ENCODE results near the gene EXOC4.

Gene EXOC4

DNA sequence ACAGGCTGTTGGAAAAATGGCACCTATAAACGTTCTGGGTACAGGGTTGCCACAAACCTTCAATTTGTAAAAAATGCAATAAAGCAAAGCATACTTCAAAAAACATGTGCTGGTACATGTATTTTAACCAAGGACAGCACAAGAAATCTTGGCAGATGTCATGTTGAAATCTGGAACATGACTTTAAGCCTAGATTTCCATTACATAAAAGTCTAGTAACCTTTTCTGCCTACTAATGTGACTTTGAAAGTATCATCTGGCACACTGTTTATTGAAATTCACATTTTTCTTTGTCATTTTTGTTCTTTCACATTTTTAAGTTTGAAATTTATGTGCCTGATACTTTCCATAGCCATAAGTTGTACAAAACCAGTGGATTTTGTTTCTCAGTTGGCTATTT lies 296.8 kb downstream of the EXOC4 start:
- Histone ChIP-seq H3K27me3 (ENCODE audit: control insufficient read depth, insufficient read depth, low read length) (no peaks in the 10 kb centered on the region), H3K4me3 (ENCODE audit: low read depth, low read length) (no peak overlapping the region), H3K9ac (ENCODE audit: low read length) (no peak overlapping the region)

DNA sequence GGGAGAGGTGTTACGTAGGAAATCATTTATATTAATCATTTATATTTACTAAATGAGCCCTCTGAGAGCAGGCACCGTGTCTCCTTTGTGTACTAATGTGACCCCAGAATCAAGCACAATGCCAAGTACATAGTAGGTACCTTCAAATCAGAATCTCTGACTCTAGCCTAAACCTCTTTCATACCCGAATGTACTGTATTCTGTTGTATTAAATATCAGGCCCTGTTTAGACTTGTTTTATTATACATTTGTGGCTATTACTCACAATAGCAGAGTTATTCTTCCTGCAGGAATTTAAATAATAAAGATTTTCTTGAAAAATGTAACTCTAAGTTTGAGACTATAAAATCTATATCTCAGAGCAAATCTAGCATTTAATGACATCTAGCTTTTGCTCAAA lies 297.3 kb downstream of the EXOC4 start:
- Histone ChIP-seq H3K27me3 (ENCODE audit: control insufficient read depth, insufficient read depth, low read length) (no peaks in the 10 kb centered on the region), H3K4me3 (ENCODE audit: low read depth, low read length) (no peak overlapping the region), H3K36me3 (ENCODE audit: control insufficient read depth, insufficient read depth, low read length) (no peaks in the 10 kb centered on the region)

More for the DNA sequence above, 296.8 kb downstream of the EXOC4 start:
- H3K4me1 ChIP-seq (ENCODE audit: control insufficient read depth, insufficient read depth, low read length), result no peaks in the 10 kb centered on the region
- no peaks in the 10 kb centered on the region for H3K9me3 ChIP-seq (ENCODE audit: control insufficient read depth, insufficient read depth, low read depth, low read length)
- H3K27ac ChIP-seq (ENCODE audit: low read depth, low read length), result no peak overlapping the region
- no peaks in the 10 kb centered on the region for H3K36me3 ChIP-seq (ENCODE audit: control insufficient read depth, insufficient read depth, low read length)

DNA sequence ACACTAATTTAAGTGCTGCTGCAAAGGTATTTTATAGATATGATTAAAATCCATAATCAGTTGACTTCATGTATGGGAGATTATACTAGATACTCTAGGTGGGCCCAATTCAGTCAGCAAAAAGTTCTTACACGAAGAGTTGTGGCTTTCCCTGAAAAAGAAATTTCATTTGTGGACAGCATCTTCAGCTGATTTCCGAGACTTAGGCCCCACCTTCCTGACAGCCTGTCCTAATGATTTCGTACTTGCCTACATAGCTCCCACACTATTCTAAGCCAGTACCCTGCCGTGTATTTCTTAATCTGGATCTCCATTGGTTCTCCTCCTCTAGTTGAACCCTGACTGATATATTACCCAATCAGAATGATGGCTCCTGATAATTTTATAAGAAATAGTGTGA lies 297.9 kb downstream of the EXOC4 start:
- no peaks in the 10 kb centered on the region for H3K9me3 ChIP-seq (ENCODE audit: control insufficient read depth, insufficient read depth, low read depth, low read length)
- no peaks in the 10 kb centered on the region for H3K36me3 ChIP-seq (ENCODE audit: control insufficient read depth, insufficient read depth, low read length)
- no peak overlapping the region for H3K27ac ChIP-seq (ENCODE audit: low read depth, low read length)
- H3K4me1 ChIP-seq (ENCODE audit: control insufficient read depth, insufficient read depth, low read length), result no peaks in the 10 kb centered on the region
- H3K9ac ChIP-seq (ENCODE audit: low read length), result no peak overlapping the region
- H3K4me3 ChIP-seq (ENCODE audit: low read depth, low read length), result no peak overlapping the region
- H3K27me3 ChIP-seq (ENCODE audit: control insufficient read depth, insufficient read depth, low read length), result no peaks in the 10 kb centered on the region

More for the DNA sequence above, 297.3 kb downstream of the EXOC4 start:
- Histone ChIP-seq H3K9me3 (ENCODE audit: control insufficient read depth, insufficient read depth, low read depth, low read length) (no peaks in the 10 kb centered on the region), H3K9ac (ENCODE audit: low read length) (no peak overlapping the region), H3K27ac (ENCODE audit: low read depth, low read length) (no peak overlapping the region), H3K4me1 (ENCODE audit: control insufficient read depth, insufficient read depth, low read length) (no peaks in the 10 kb centered on the region)

- no peak overlapping the region for H3K27ac ChIP-seq (ENCODE audit: low read depth, low read length)
- H3K36me3 ChIP-seq (ENCODE audit: control insufficient read depth, insufficient read depth, low read length), result no peaks in the 10 kb centered on the region
- no peaks in the 10 kb centered on the region for H3K27me3 ChIP-seq (ENCODE audit: control insufficient read depth, insufficient read depth, low read length)
- H3K4me1 ChIP-seq (ENCODE audit: control insufficient read depth, insufficient read depth, low read length), result no peaks in the 10 kb centered on the region
- no peaks in the 10 kb centered on the region for H3K9me3 ChIP-seq (ENCODE audit: control insufficient read depth, insufficient read depth, low read depth, low read length)
- no peak overlapping the region for H3K9ac ChIP-seq (ENCODE audit: low read length)
- H3K4me3 ChIP-seq (ENCODE audit: low read depth, low read length), result no peak overlapping the region
These were observed 298.6 kb downstream of the EXOC4 start for GRCh38 chr7:133551466-133551865.

DNA sequence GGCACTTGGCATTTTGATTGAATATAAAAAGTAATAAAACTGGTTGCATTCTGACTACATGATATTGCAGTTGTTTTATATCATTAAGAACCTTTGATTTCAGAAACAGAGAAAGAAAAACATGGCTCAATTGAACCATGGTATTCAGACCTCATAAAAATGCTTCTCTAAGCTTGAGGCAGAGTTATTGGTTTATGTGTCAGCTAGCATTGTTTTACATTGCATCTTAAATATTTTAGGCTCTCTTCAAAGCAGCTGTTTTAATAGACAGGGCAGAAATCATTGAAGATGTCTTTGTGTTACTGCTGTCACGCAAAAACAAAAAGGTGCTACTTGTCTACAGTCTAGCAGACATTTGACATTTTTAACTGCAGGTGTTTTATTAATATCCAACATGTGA lies 299.2 kb downstream of the EXOC4 start:
- H3K27me3 ChIP-seq (ENCODE audit: control insufficient read depth, insufficient read depth, low read length), result no peaks in the 10 kb centered on the region
- H3K9me3 ChIP-seq (ENCODE audit: control insufficient read depth, insufficient read depth, low read depth, low read length), result no peaks in the 10 kb centered on the region
- no peak overlapping the region for H3K27ac ChIP-seq (ENCODE audit: low read depth, low read length)
- no peaks in the 10 kb centered on the region for H3K36me3 ChIP-seq (ENCODE audit: control insufficient read depth, insufficient read depth, low read length)
- H3K9ac ChIP-seq (ENCODE audit: low read length), result no peak overlapping the region
- no peaks in the 10 kb centered on the region for H3K4me1 ChIP-seq (ENCODE audit: control insufficient read depth, insufficient read depth, low read length)
- no peak overlapping the region for H3K4me3 ChIP-seq (ENCODE audit: low read depth, low read length)

- Histone ChIP-seq H3K9ac (ENCODE audit: low read length) (no peak overlapping the region), H3K9me3 (ENCODE audit: control insufficient read depth, insufficient read depth, low read depth, low read length) (no peaks in the 10 kb centered on the region), H3K27ac (ENCODE audit: low read depth, low read length) (no peak overlapping the region), H3K4me3 (ENCODE audit: low read depth, low read length) (no peak overlapping the region), H3K36me3 (ENCODE audit: control insufficient read depth, insufficient read depth, low read length) (no peaks in the 10 kb centered on the region), H3K4me1 (ENCODE audit: control insufficient read depth, insufficient read depth, low read length) (no peaks in the 10 kb centered on the region), H3K27me3 (ENCODE audit: control insufficient read depth, insufficient read depth, low read length) (no peaks in the 10 kb centered on the region)
These were observed 301.5 kb downstream of the EXOC4 start for GRCh38 chr7:133554330-133554729.

GRCh38 chr7:133556048-133556447 lies 303.2 kb downstream of the EXOC4 start:
- Histone ChIP-seq H3K36me3 (ENCODE audit: control insufficient read depth, insufficient read depth, low read length) (no peaks in the 10 kb centered on the region), H3K4me3 (ENCODE audit: low read depth, low read length) (no peak overlapping the region), H3K27ac (ENCODE audit: low read depth, low read length) (no peak overlapping the region), H3K27me3 (ENCODE audit: control insufficient read depth, insufficient read depth, low read length) (no peaks in the 10 kb centered on the region), H3K4me1 (ENCODE audit: control insufficient read depth, insufficient read depth, low read length) (no peaks in the 10 kb centered on the region), H3K9ac (ENCODE audit: low read length) (no peak overlapping the region), H3K9me3 (ENCODE audit: control insufficient read depth, insufficient read depth, low read depth, low read length) (no peaks in the 10 kb centered on the region)

- H3K9me3 ChIP-seq (ENCODE audit: control insufficient read depth, insufficient read depth, low read depth, low read length), result no peaks in the 10 kb centered on the region
- H3K36me3 ChIP-seq (ENCODE audit: control insufficient read depth, insufficient read depth, low read length), result no peaks in the 10 kb centered on the region
These were observed 303.7 kb downstream of the EXOC4 start for GRCh38 chr7:133556553-133556952.

DNA sequence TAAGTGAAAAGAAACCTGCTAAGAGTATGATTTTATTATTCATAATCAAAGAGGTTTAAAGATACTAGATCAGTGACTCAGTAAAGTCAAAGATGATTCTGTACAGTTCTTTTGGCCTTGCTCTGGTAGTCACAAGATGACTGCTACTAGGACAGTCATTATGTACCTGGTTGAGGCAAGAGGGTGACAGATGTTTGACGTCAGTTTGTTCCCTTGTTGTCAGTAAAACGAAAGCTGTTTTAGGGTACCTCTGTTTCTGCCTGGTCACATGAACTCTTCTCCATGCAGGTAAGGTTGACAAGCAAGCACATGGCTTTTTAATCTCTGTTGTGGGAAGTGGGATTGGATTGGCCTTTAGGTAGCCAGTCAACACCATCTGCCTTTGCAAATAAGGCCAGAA lies 308.0 kb downstream of the EXOC4 start:
- H3K4me1 ChIP-seq (ENCODE audit: control insufficient read depth, insufficient read depth, low read length), result no peaks in the 10 kb centered on the region
- no peak overlapping the region for H3K9ac ChIP-seq (ENCODE audit: low read length)
- no peaks in the 10 kb centered on the region for H3K36me3 ChIP-seq (ENCODE audit: control insufficient read depth, insufficient read depth, low read length)
- no peak overlapping the region for H3K4me3 ChIP-seq (ENCODE audit: low read depth, low read length)
- H3K27me3 ChIP-seq (ENCODE audit: control insufficient read depth, insufficient read depth, low read length), result no peaks in the 10 kb centered on the region
- no peaks in the 10 kb centered on the region for H3K9me3 ChIP-seq (ENCODE audit: control insufficient read depth, insufficient read depth, low read depth, low read length)
- no peak overlapping the region for H3K27ac ChIP-seq (ENCODE audit: low read depth, low read length)

More at GRCh38 chr7:133556553-133556952, 303.7 kb downstream of the EXOC4 start:
- H3K4me3 ChIP-seq (ENCODE audit: low read depth, low read length), result no peak overlapping the region
- H3K27me3 ChIP-seq (ENCODE audit: control insufficient read depth, insufficient read depth, low read length), result no peaks in the 10 kb centered on the region
- no peak overlapping the region for H3K9ac ChIP-seq (ENCODE audit: low read length)
- no peaks in the 10 kb centered on the region for H3K4me1 ChIP-seq (ENCODE audit: control insufficient read depth, insufficient read depth, low read length)
- H3K27ac ChIP-seq (ENCODE audit: low read depth, low read length), result no peak overlapping the region

DNA sequence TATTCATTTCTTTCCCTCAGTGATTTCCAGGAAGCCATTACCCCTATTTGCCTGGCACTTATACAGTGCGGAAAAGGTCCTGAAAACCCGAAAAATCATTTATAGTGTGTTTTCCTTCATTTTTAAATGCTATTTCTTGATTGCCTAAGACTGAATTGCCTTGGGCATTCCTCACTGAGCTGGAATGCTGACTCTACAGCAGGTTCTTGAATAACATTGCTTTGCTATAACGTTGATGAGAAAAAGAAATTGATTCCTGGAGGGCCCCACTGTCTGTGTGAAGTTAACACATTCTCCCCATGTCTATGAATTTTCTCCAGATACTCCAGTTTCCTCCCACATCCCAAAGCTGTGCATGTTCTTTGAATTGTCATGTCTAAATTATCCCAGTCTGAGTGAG lies 308.5 kb downstream of the EXOC4 start:
- no peaks in the 10 kb centered on the region for H3K36me3 ChIP-seq (ENCODE audit: control insufficient read depth, insufficient read depth, low read length)
- H3K4me1 ChIP-seq (ENCODE audit: control insufficient read depth, insufficient read depth, low read length), result no peaks in the 10 kb centered on the region
- H3K9ac ChIP-seq (ENCODE audit: low read length), result no peak overlapping the region
- H3K27ac ChIP-seq (ENCODE audit: low read depth, low read length), result no peak overlapping the region
- H3K27me3 ChIP-seq (ENCODE audit: control insufficient read depth, insufficient read depth, low read length), result no peaks in the 10 kb centered on the region
- no peak overlapping the region for H3K4me3 ChIP-seq (ENCODE audit: low read depth, low read length)
- no peaks in the 10 kb centered on the region for H3K9me3 ChIP-seq (ENCODE audit: control insufficient read depth, insufficient read depth, low read depth, low read length)

GRCh38 chr7:133562621-133563020 lies 309.7 kb downstream of the EXOC4 start:
- no peaks in the 10 kb centered on the region for H3K4me1 ChIP-seq (ENCODE audit: control insufficient read depth, insufficient read depth, low read length)
- H3K27me3 ChIP-seq (ENCODE audit: control insufficient read depth, insufficient read depth, low read length), result no peaks in the 10 kb centered on the region
- no peak overlapping the region for H3K9ac ChIP-seq (ENCODE audit: low read length)
- H3K9me3 ChIP-seq (ENCODE audit: control insufficient read depth, insufficient read depth, low read depth, low read length), result no peaks in the 10 kb centered on the region
- no peak overlapping the region for H3K4me3 ChIP-seq (ENCODE audit: low read depth, low read length)
- H3K27ac ChIP-seq (ENCODE audit: low read depth, low read length), result no peak overlapping the region
- H3K36me3 ChIP-seq (ENCODE audit: control insufficient read depth, insufficient read depth, low read length), result no peaks in the 10 kb centered on the region

- H3K27ac ChIP-seq (ENCODE audit: low read depth, low read length), result no peak overlapping the region
- no peak overlapping the region for H3K4me3 ChIP-seq (ENCODE audit: low read depth, low read length)
- H3K27me3 ChIP-seq (ENCODE audit: control insufficient read depth, insufficient read depth, low read length), result no peaks in the 10 kb centered on the region
These were observed 310.4 kb downstream of the EXOC4 start for GRCh38 chr7:133563251-133563650.

More at GRCh38 chr7:133563251-133563650, 310.4 kb downstream of the EXOC4 start:
- Histone ChIP-seq H3K36me3 (ENCODE audit: control insufficient read depth, insufficient read depth, low read length) (no peaks in the 10 kb centered on the region), H3K4me1 (ENCODE audit: control insufficient read depth, insufficient read depth, low read length) (no peaks in the 10 kb centered on the region), H3K9ac (ENCODE audit: low read length) (no peak overlapping the region), H3K9me3 (ENCODE audit: control insufficient read depth, insufficient read depth, low read depth, low read length) (no peaks in the 10 kb centered on the region)

Data from HUES6 (cell line).